ENCODE measurements around the gene LRRC8B. TPM values are rescaled to one million over a fixed set of nuclear protein-coding genes. Genes with fewer than 3 reads are reported as not detected.

Gene LRRC8B
- total and polyA plus RNA-seq, 2 experiments from 2014 or later: 0.32 to 0.54 TPM

- Histone ChIP-seq H3K9ac (no peak overlapping the region), H3K4me3 (no peak overlapping the region), H3K27me3 (replicated peaks; ENCODE audit: insufficient read depth) (no peaks in the 10 kb centered on the region), H2AFZ (no peak overlapping the region), H3K4me2 (ENCODE audit: unreplicated experiment) (no peak overlapping the region), H3K4me1 (ENCODE audit: insufficient read depth) (no peaks in the 10 kb centered on the region), H3K36me3 (ENCODE audit: low read depth) (no peaks in the 10 kb centered on the region), H4K20me1 (ENCODE audit: insufficient read depth) (no peaks in the 10 kb centered on the region), H3K9me3 (ENCODE audit: low read depth) (no peaks in the 10 kb centered on the region), H3K9me2 (ENCODE audit: insufficient read depth) (no peaks in the 10 kb centered on the region), H3K79me2 (ENCODE audit: insufficient read depth) (no peaks in the 10 kb centered on the region), H3K27ac (no peak overlapping the region), H3F3A (ENCODE audit: insufficient read depth) (no peaks in the 10 kb centered on the region)
- WGBS, 2 experiments (ENCODE audit: low coverage in 1 of 2, low lambda C conversion rate in 2 of 2, missing lambda C conversion rate in 2 of 2): 87 to 90% methylated on average over 2 of the region's 2 CpGs
- TF ChIP-seq EZH2phosphoT487 (IDR thresholded peaks at IDR 0.05; ENCODE audit: insufficient read depth, low read depth): no peak
- no peak for TF ChIP-seq EZH2 (IDR thresholded peaks at IDR 0.05; ENCODE audit: insufficient read depth, poor library complexity, severe bottlenecking)
- in situ Hi-C loops (cut with MboI): no loop called here
- DNase-seq: no peak
Observed at GRCh38 chr1:89529196-89529595, 4.6 kb downstream of the LRRC8B start.

GRCh38 chr1:89530444-89531089 lies 5.9 kb downstream of the LRRC8B start:
- H3F3A ChIP-seq (ENCODE audit: insufficient read depth): no peaks in the 10 kb centered on the region
- 74 to 81% methylated on average over 8 of the region's 8 CpGs for WGBS, 2 experiments (ENCODE audit: low coverage in 1 of 2, low lambda C conversion rate in 2 of 2, missing lambda C conversion rate in 2 of 2)

DNA sequence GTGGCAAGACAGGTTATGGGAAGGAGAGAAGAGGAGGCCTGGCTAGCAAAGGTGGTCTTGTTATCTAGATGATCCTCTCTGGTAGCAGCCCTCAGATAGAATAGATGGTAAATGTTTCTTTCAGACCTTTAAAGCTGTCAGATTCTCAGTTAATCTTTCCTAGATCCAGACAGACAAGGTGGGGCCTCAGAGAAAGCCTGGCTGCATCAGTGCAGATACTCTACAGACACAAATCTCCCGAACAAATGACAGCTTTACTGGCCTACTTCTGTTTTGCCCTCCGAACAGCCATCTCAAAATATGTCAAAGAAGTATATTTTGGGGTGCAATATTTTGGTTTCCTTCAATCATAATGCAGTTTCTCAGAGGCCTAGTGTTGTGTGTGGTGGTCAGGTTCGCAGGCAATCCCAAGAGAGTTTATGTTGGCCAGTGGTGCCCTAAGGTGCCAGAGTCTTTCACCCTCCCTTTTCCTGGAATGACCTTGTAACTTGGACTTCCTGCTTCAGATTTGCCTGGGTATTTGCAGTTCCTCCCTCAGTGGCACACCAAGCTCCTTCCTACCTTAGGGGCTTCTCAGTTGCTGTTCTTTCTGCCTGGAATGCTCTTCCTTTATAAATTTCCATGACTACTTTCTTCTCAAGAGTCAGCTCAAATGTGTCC lies 7.0 kb downstream of the LRRC8B start:
- H3K4me1 ChIP-seq (ENCODE audit: insufficient read depth): no peaks in the 10 kb centered on the region
- no peaks in the 10 kb centered on the region for H4K20me1 ChIP-seq (ENCODE audit: insufficient read depth)
- TF ChIP-seq EZH2phosphoT487 (IDR thresholded peaks at IDR 0.05; ENCODE audit: insufficient read depth, low read depth) (no peak), EZH2 (IDR thresholded peaks at IDR 0.05; ENCODE audit: insufficient read depth, poor library complexity, severe bottlenecking) (no peak)
- no peaks in the 10 kb centered on the region for H3K9me2 ChIP-seq (ENCODE audit: insufficient read depth)
- DNase-seq: no peak
- WGBS, 2 experiments (ENCODE audit: low coverage in 1 of 2, low lambda C conversion rate in 2 of 2, missing lambda C conversion rate in 2 of 2): 77 to 80% methylated on average over 3 of the region's 3 CpGs
- in situ Hi-C loops (cut with MboI): no loop called here
- no peaks in the 10 kb centered on the region for H3K36me3 ChIP-seq (ENCODE audit: low read depth)
- H3K9me3 ChIP-seq (ENCODE audit: low read depth): no peaks in the 10 kb centered on the region
- no peaks in the 10 kb centered on the region for H3K27me3 ChIP-seq (replicated peaks; ENCODE audit: insufficient read depth)
- no peaks in the 10 kb centered on the region for H3F3A ChIP-seq (ENCODE audit: insufficient read depth)
- no peak overlapping the region for H3K4me3 ChIP-seq
- H3K9ac ChIP-seq: no peak overlapping the region
- H3K27ac ChIP-seq: no peak overlapping the region
- no peaks in the 10 kb centered on the region for H3K79me2 ChIP-seq (ENCODE audit: insufficient read depth)
- no peak overlapping the region for H3K4me2 ChIP-seq (ENCODE audit: unreplicated experiment)
- H2AFZ ChIP-seq: no peak overlapping the region

More at GRCh38 chr1:89530444-89531089, 5.9 kb downstream of the LRRC8B start:
- Histone ChIP-seq H3K4me1 (ENCODE audit: insufficient read depth) (no peaks in the 10 kb centered on the region), H3K4me2 (ENCODE audit: unreplicated experiment) (no peak overlapping the region), H3K9me3 (ENCODE audit: low read depth) (no peaks in the 10 kb centered on the region), H3K36me3 (ENCODE audit: low read depth) (no peaks in the 10 kb centered on the region), H3K9ac (no peak overlapping the region), H3K27ac (no peak overlapping the region), H3K9me2 (ENCODE audit: insufficient read depth) (no peaks in the 10 kb centered on the region), H3K4me3 (no peak overlapping the region), H3K27me3 (replicated peaks; ENCODE audit: insufficient read depth) (no peaks in the 10 kb centered on the region), H4K20me1 (ENCODE audit: insufficient read depth) (no peaks in the 10 kb centered on the region), H3K79me2 (ENCODE audit: insufficient read depth) (no peaks in the 10 kb centered on the region), H2AFZ (no peak overlapping the region)
- no peak for DNase-seq
- in situ Hi-C loops (cut with MboI): no loop called here
- TF ChIP-seq EZH2 (IDR thresholded peaks at IDR 0.05; ENCODE audit: insufficient read depth, poor library complexity, severe bottlenecking) (no peak), EZH2phosphoT487 (IDR thresholded peaks at IDR 0.05; ENCODE audit: insufficient read depth, low read depth) (no peak)

DNA sequence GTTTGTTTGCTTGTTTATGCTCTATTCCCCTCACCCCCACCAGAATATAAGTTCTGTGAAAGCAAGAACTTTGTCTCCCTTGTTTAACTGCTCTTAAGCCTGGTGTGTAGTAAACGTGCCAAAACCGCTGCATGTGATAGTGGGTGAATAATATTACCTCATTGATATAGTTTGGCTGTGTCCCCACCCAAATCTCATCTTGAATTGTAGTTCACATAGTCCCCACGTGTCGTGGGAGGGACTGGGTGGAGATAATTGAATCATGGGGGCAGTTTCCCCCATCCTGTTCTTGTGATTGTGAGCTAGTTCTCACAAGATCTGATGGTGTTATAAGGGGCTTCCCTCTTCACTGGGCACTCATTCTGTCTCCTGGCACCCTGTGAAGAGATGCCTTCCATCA lies 7.6 kb downstream of the LRRC8B start:
- no peaks in the 10 kb centered on the region for H3K36me3 ChIP-seq (ENCODE audit: low read depth)
- H3K4me3 ChIP-seq: no peak overlapping the region
- no peaks in the 10 kb centered on the region for H3K27me3 ChIP-seq (replicated peaks; ENCODE audit: insufficient read depth)
- no peaks in the 10 kb centered on the region for H3F3A ChIP-seq (ENCODE audit: insufficient read depth)
- H3K4me1 ChIP-seq (ENCODE audit: insufficient read depth): no peaks in the 10 kb centered on the region
- no peaks in the 10 kb centered on the region for H3K9me3 ChIP-seq (ENCODE audit: low read depth)
- no peaks in the 10 kb centered on the region for H3K9me2 ChIP-seq (ENCODE audit: insufficient read depth)
- no peak for TF ChIP-seq EZH2phosphoT487 (IDR thresholded peaks at IDR 0.05; ENCODE audit: insufficient read depth, low read depth)
- no peak for TF ChIP-seq EZH2 (IDR thresholded peaks at IDR 0.05; ENCODE audit: insufficient read depth, poor library complexity, severe bottlenecking)
- no peaks in the 10 kb centered on the region for H3K79me2 ChIP-seq (ENCODE audit: insufficient read depth)
- no peak for DNase-seq
- no peak overlapping the region for H3K9ac ChIP-seq
- no peak overlapping the region for H3K27ac ChIP-seq
- no peak overlapping the region for H2AFZ ChIP-seq
- in situ Hi-C loops (cut with MboI): no loop called here
- WGBS, 2 experiments (ENCODE audit: low coverage in 1 of 2, low lambda C conversion rate in 2 of 2, missing lambda C conversion rate in 2 of 2): 77 to 89% methylated on average over 4 of the region's 4 CpGs
- H4K20me1 ChIP-seq (ENCODE audit: insufficient read depth): no peaks in the 10 kb centered on the region
- H3K4me2 ChIP-seq (ENCODE audit: unreplicated experiment): no peak overlapping the region

Measured in GM23248 (cell line).